ENCODE results near the gene SMYD3.

SMYD3 gene

GRCh38 chr1:246093230-246093629 lies 413.8 kb downstream of the SMYD3 start:
- TF ChIP-seq, protein P1, sequence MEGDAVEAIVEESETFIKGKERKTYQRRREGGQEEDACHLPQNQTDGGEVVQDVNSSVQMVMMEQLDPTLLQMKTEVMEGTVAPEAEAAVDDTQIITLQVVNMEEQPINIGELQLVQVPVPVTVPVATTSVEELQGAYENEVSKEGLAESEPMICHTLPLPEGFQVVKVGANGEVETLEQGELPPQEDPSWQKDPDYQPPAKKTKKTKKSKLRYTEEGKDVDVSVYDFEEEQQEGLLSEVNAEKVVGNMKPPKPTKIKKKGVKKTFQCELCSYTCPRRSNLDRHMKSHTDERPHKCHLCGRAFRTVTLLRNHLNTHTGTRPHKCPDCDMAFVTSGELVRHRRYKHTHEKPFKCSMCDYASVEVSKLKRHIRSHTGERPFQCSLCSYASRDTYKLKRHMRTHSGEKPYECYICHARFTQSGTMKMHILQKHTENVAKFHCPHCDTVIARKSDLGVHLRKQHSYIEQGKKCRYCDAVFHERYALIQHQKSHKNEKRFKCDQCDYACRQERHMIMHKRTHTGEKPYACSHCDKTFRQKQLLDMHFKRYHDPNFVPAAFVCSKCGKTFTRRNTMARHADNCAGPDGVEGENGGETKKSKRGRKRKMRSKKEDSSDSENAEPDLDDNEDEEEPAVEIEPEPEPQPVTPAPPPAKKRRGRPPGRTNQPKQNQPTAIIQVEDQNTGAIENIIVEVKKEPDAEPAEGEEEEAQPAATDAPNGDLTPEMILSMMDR (IDR thresholded peaks at IDR 0.05; ENCODE audit: low read depth, low read length, missing control alignments) = no peak
- Histone ChIP-seq H3K27me3 (replicated peaks) (no peaks in the 10 kb centered on the region), H3K27ac (no peak overlapping the region), H3K4me3 (ENCODE audit: low read depth, low read length) (no peak overlapping the region), H3K36me3 (replicated peaks) (no peaks in the 10 kb centered on the region)
- no peak for DNase-seq
- in situ Hi-C loops (cut with HindIII; ENCODE audit: low pct_ligation_motif_present, low sequenced_read_pairs) = no loop called here

- DNase-seq = no peak
- TF ChIP-seq, protein P1 (IDR thresholded peaks at IDR 0.05; ENCODE audit: low read depth, low read length, missing control alignments) = no peak
- H3K4me3 ChIP-seq (ENCODE audit: low read depth, low read length) = no peak overlapping the region
These were observed 414.9 kb downstream of the SMYD3 start for GRCh38 chr1:246092136-246092535.

GRCh38 chr1:246091477-246091876 lies 415.6 kb downstream of the SMYD3 start:
- no peak overlapping the region for H3K27ac ChIP-seq
- H3K27me3 ChIP-seq (replicated peaks) = no peaks in the 10 kb centered on the region
- H3K36me3 ChIP-seq (replicated peaks) = no peaks in the 10 kb centered on the region
- in situ Hi-C loops (cut with HindIII; ENCODE audit: low pct_ligation_motif_present, low sequenced_read_pairs) = no loop called here
- no peak for DNase-seq
- TF ChIP-seq, protein P1 (IDR thresholded peaks at IDR 0.05; ENCODE audit: low read depth, low read length, missing control alignments) = no peak
- no peak overlapping the region for H3K4me3 ChIP-seq (ENCODE audit: low read depth, low read length)

More at GRCh38 chr1:246092136-246092535, 414.9 kb downstream of the SMYD3 start:
- in situ Hi-C loops (cut with HindIII; ENCODE audit: low pct_ligation_motif_present, low sequenced_read_pairs) = no loop called here
- Histone ChIP-seq H3K27me3 (replicated peaks) (no peaks in the 10 kb centered on the region), H3K27ac (no peak overlapping the region), H3K36me3 (replicated peaks) (no peaks in the 10 kb centered on the region)

GRCh38 chr1:246086191-246086590 lies 420.9 kb downstream of the SMYD3 start:
- Histone ChIP-seq H3K4me3 (ENCODE audit: low read depth, low read length) (no peak overlapping the region), H3K36me3 (replicated peaks) (no peaks in the 10 kb centered on the region), H3K27ac (no peak overlapping the region), H3K27me3 (replicated peaks) (no peaks in the 10 kb centered on the region)
- in situ Hi-C loops (cut with HindIII; ENCODE audit: low pct_ligation_motif_present, low sequenced_read_pairs) = no loop called here
- no peak for DNase-seq
- TF ChIP-seq, protein P1 (IDR thresholded peaks at IDR 0.05; ENCODE audit: low read depth, low read length, missing control alignments) = no peak

DNA sequence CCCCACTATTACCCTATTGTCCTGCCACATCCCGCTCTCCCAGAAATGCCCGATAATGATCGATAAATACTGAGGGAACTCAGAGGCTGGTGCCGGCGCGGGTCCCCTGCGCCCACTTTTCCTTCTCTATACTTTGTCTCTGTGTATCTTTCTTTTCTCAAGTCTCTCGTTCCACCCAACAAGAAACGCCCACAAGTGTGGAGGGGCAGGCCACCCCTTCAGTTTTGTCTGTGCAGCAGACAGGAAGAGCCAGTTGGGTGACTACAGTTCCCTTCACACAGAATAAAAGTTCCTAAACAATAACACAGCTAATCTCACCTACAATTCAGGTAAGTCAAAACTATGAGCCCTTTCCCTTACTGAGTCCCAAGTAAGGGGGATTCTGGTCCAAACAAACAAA lies 423.7 kb downstream of the SMYD3 start:
- Histone ChIP-seq H3K4me3 (ENCODE audit: low read depth, low read length) (no peak overlapping the region), H3K36me3 (replicated peaks) (no peaks in the 10 kb centered on the region), H3K27me3 (replicated peaks) (no peaks in the 10 kb centered on the region), H3K27ac (no peak overlapping the region)
- in situ Hi-C loops (cut with HindIII; ENCODE audit: low pct_ligation_motif_present, low sequenced_read_pairs) = no loop called here
- DNase-seq = no peak
- TF ChIP-seq, protein P1 (IDR thresholded peaks at IDR 0.05; ENCODE audit: low read depth, low read length, missing control alignments) = no peak
